Adrenal gland (tissue), 5 donors: ENCODE data around the gene MIER3.

ENCODE experiments used
- CTCF ChIP-seq, 6 experiments: fragments of 450-650 bp in 4 of 6; fragments of 200-600 bp in 2 of 6; sonication (generic) in 1 of 6; IDR thresholded peaks; 1 replicate in 5 of 6; 2 replicates in 1 of 6; pipeline versions ENCODE4 v1.5.1 to v1.8.0; 2016 to 2021; ENCODE audit warnings: antibody characterized with exemption in 6 of 6, mild to moderate bottlenecking in 2 of 6, moderate library complexity in 1 of 6
- POLR2A ChIP-seq, 2 donors: fragments of 450-650 bp; IDR thresholded peaks; one replicate each; pipeline ENCODE4 v1.6.1; 2017; ENCODE audit warnings: antibody characterized with exemption in 2 of 2, mild to moderate bottlenecking in 2 of 2, moderate library complexity in 1 of 2
- donor health status: DM: no; HTN: no; CAD: no.

- TF ChIP-seq CTCF (IDR thresholded peaks at IDR 0.05) (no peak), POLR2A (IDR thresholded peaks at IDR 0.05) (no peak)
These were observed 53.7 kb downstream of the MIER3 start for GRCh38 chr5:56898213-56898612.
